HG03108 (cell line): Measurements from ENCODE around the gene SSNA1.

Experiments
- ATAC-seq: cut with Tn5 transposase; IDR thresholded peaks from one replicate; pipeline ENCODE4 v1.9.1; 2021; ENCODE audit warnings: moderate library complexity; ENCODE audit not compliant: unreplicated experiment

The SSNA1 gene

DNA sequence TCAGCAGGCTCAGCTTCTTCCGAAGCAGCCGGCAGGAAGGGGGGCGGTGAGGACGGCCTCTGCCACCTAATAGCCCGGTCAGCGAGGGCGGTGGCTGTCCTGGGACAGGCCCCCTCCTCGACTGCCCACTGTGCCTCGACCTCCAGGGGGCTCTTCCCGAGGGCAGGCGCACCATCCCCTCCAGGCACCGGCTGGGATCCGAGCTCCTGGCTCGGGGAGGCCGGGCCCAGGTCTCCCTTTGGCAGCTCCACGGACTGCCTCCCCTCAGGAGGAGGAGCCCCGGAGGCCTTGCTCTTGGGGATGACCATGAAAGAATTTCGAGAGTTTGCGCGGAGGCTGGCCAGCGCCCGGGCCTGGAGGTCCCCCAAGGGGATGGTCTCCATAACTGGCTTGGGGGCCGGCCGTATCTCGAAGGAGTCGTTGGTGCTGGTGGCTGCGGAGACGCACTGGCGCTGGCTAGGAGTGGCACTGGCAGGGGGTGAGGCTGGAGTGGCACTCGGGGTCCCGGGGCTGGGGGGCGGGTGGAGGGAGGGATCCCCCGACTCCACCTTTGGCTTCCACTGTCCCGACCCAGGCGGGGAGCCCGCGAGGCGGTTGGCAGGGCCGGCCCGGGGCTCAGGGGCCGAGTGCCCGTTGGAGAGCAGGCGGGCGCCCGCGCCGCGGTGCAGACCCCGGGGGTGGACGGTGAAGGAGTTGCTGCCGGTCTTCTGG is 11.1 kb downstream of the SSNA1 start:
- no peak for ATAC-seq

DNA sequence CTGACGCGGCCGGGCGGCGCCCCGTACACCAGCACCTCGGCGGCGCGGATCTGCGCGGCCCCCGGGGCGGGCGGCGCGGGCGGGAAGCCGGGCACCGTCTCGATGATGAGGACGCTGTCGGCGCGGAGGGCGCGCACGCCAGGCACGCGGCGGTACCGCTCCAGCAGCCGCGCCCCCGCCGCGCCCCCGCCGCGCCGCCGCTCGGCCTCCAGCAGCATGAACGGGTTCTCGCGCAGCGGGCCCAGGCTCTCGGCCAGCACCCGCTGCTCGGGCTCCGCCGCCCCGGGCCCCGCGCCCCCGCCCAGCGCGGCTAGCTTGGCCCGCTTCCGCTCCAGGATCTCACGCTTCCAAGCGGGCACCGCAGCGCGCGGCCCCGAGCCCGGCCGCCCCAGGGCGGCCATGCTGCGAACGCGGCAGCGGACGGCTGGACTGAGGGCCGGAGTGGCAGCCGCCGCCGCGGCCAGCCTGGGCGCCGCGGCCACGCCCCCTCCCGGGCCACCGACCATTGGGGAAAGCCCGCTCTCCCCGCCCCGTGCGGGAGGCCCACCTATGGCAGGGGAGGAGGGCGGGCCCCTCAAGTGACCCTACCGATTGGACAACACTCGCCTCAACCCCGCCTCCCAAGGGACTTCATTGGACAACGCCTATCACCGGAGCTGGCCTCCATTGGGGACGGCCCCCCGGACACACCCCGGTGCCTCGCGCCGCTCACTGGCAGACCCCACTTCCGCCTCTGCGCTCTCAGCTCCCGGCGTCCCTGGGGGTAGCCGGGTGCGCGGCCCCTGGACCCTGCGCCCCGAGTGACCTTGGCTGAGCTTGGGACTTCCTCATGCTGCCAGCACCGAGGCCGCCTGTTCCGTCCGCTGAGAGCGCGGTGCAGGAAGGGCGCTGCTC is 12.1 kb downstream of the SSNA1 start, which contains the start of gene TPRN:
Gene TPRN, minus strand, starts transcription at position 431 of the 894 bp plus-strand sequence. Its CDS starts 30 bp downstream, at position 401.
- peak; percentile 83 for ATAC-seq

DNA sequence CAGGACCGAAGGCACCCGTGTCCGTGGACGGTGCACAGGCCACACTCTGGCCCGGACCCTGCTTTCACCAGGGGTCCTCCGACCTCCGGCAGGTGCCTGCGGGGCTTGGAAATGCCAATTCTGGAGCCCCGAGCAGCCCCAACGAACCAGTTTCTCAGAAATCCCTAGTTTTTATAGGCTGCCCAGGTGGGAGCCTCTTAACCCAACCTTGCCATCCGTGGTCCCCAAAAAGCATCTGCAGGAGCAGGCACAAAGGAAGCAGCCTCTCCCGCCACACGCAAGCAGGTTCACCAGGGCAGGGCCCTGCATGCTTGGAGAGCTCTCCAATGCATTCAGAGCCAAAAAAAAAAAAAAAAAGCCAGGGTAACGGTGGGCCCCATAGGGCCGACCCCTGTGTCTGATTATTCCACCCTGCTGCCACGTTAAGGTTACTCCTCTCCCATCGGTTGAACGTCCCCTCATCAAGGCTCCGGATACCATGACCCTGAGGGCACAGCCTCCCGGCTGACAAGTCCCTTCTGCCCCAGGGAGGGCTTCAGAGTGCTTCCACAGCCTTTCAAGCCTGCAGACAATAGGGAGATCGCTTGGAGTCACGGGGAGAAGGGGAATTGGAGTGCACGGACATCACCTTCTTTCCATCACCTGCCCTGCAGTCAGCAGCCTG is 12.9 kb downstream of the SSNA1 start:
- no peak for ATAC-seq

DNA sequence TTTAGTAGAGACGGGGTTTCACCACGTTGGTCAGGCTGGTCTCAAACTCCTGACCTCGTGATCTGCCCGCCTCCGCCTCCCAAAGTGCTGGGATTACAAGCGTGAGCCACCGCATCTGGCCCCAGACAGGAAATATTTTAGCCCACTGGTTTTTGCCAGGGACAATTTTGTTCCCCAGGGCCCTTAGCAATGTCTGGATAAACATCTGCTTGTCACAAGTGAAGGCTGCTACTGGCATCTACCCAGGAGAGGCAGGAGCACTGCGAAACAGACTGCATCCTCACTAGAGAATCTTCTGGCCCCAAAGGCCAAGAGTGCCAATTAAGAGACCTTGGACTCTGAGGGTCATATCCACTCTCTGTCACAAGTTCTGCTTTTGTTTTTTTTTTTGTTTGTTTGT is 14.5 kb downstream of the SSNA1 start:
- no peak for ATAC-seq

DNA sequence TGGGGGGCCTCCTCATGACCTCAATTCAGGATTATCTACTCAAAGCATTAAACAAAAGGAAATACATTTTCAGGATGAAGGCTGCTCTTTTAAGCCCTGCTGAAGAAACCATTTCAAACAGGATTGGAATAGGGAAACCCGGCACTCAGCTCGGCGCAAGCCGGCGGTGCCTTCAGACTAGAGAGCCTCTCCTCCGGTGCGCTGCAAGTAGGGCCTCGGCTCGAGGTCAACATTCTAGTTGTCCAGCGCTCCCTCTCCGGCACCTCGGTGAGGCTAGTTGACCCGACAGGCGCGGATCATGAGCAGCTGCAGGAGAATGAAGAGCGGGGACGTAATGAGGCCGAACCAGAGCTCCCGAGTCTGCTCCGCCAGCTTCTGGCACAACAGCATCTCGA is 16.3 kb downstream of the SSNA1 start:
- ATAC-seq = no peak

DNA sequence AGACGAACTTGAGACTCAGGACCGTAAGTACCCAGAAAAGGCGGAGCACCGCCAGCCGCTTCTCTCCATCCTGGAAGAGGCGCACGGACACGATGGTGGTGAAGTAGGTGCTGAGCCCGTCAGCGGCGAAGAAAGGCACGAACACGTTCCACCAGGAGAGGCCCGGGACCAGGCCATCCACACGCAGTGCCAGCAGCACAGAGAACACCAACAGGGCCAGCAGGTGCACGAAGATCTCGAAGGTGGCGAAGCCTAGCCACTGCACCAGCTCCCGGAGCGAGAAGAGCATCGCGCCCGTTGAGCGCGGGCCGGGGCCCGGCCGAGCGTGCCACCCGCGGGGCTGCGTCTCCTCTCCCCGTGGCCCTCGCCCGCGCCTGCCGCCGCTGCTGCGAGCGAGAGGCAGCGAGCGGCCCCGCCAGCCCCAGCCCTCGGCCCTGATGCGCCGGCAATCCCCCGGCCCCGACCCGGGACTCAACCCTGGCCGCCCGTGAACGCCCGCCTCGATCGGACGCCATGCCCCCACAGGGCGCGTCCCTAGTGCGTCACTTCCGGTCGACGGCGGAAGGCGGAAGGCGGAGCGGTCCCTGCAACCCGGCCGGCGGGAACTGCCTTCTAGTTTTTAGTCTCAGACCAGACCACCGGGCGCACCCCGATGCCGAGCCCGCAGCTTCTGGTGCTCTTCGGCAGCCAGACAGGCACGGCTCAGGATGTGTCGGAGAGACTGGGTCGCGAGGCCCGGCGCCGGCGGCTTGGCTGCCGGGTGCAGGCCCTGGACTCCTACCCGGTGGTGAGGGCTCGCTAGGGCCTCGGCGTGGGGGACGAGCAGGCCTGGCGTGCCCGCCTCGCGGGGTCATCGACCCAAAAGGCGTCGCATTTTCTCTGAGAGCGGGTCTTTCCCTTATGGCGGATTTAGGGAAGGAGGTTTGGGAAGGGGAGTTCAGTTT is 16.9 kb downstream of the SSNA1 start, which contains the start of the genes NDOR1 and TMEM203:
Gene NDOR1, plus strand, starts transcription at position 575 of the 944 bp plus-strand sequence. Its CDS starts 78 bp downstream, at position 653.
Gene TMEM203, minus strand, starts transcription at position 523 of the 944 bp plus-strand sequence. Its CDS starts 234 bp downstream, at position 289.
- ATAC-seq = peak; percentile 41

DNA sequence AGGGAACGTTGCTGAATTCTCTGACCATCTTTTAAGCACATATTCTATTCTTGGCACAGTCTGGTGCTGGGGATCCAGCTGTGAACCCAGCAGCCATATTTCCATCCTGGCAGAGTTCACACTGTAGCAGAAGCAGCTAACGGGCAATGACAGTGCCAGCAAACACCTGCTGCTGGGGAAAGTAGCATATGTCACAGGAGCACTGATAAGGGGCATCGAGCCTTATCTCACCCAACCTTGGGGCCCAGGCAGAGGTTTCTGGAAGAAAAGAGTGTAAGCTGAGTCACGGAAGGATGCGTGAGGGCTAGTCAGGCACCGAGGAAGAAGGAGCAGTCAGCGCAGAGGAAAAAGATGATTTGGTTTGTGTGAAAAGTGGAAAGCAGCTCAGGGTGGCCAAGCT is 18.1 kb downstream of the SSNA1 start:
- no peak for ATAC-seq

DNA sequence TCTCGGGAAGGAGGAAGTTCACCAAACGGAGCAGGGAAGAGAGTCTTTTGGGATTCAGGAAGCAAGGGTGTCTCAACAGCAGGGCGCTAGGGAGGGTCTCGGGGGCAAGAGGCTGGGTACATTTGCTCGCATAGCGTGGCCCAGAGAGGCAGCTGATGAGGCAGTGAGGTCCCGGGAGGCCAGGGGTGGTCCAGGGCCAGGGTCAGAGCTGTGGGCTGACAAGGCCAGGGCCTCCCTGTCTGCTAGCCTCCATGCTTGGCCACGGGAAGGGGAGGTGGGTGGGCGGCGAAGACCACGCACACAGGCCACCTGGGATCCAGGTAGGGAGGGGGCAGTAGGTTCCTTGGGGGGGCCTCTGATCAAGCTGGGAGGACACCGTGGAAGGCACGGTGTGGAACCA is 23.1 kb downstream of the SSNA1 start:
- ATAC-seq = no peak

DNA sequence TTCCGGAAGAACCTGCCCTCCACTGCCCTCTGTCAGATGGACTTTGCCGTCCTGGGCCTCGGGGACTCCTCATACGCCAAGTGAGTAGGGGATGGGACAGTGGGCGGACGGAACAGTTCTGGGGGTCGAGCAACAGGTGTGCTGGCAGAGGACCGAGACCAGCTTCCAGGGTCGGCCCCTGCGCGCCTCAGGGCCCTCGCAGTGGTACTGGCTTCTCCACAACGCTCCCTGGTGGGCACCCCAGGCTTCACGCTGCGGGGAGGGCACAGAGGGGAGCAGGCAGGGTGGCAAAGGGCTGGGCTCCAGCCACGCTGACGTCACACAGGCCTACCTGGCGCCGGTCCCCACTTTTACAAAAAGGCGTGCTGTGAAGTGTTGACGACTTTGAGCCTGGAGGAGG is 24.0 kb downstream of the SSNA1 start:
- no peak for ATAC-seq

DNA sequence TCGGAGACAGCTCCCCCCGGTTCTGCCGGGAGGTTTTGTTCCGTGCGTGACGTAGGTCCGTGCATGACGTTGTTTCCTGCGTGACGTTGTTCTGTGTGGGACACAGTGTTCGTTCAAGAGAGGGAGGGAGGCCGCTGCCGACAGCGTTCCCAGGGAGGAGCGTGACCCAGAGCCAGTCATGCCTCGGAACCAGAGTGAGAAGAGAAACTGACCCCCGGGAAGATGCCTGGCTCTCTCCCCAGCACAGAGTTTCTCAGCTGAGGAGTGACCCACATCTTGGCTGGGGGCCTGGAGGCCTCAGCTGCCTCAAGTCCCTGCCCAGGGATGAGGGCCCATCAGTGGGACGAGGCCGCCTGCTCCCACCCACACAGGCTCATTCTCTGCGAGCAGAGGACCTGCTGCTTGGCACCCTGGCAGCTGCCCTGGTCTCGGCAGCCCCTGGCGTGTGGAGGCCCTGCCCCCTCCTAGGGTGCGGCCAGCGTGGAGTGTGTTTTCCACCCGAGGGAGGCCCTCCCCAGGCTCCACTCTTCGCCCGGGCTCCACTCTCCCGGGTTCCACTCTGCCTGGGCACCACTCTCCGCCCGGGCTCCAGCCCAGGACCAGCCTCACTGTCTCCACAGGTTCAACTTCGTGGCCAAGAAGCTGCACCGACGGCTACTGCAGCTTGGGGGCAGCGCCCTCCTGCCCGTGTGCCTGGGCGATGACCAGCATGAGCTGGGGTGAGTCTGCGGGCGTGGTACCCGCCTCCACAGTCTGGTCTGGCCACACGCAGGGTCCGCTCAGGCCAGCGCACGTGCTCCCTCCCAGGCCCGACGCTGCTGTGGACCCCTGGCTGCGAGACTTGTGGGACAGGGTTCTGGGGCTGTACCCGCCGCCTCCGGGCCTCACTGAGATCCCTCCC is 24.9 kb downstream of the SSNA1 start:
- ATAC-seq = no peak

DNA sequence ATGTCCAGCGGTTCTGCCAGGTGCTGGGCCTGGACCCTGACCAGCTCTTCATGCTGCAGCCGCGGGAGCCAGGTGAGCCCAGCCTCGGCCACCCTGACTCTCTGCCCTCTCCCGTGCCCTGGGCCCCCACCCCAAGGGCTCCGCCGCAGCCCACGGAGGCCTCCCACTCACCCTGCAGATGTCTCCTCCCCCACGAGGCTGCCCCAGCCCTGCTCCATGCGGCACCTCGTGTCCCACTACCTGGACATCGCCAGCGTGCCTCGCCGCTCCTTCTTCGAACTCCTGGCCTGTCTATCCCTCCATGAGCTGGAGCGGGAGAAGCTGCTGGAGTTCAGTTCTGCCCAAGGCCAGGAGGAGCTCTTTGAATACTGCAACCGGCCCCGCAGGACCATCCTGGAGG is 26.1 kb downstream of the SSNA1 start:
- ATAC-seq = no peak

DNA sequence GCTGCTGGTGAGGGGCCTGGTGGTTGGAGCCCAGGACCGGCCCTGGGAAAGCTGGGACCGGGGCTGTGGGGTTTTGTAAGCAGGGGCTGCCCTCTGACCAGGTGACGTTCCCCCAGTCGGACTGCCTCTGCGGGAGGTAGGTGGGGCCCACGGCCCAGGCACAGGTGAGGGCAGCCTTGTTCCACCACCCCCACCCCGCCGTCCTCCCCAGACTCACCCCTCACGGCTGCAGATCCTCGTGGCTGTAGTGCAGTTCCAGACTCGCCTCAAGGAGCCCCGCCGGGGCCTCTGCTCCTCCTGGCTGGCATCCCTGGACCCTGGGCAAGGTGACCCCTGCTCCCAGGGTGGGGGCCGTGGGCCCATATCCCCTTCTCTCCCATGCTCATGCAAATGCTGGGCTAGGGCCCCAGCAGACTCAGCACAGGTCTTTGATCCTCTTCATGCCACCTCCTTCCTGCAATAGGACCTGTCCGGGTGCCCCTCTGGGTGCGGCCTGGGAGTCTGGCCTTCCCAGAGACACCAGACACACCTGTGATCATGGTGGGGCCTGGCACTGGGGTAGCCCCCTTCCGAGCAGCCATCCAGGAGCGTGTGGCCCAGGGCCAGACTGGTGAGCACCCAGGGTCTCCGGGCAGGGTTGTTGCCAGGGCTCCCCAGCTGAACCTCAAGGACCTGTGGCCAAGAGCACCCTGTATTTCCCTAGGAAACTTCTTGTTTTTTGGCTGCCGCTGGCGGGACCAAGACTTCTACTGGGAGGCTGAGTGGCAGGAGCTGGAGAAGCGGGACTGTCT is 26.9 kb downstream of the SSNA1 start:
- no peak for ATAC-seq

DNA sequence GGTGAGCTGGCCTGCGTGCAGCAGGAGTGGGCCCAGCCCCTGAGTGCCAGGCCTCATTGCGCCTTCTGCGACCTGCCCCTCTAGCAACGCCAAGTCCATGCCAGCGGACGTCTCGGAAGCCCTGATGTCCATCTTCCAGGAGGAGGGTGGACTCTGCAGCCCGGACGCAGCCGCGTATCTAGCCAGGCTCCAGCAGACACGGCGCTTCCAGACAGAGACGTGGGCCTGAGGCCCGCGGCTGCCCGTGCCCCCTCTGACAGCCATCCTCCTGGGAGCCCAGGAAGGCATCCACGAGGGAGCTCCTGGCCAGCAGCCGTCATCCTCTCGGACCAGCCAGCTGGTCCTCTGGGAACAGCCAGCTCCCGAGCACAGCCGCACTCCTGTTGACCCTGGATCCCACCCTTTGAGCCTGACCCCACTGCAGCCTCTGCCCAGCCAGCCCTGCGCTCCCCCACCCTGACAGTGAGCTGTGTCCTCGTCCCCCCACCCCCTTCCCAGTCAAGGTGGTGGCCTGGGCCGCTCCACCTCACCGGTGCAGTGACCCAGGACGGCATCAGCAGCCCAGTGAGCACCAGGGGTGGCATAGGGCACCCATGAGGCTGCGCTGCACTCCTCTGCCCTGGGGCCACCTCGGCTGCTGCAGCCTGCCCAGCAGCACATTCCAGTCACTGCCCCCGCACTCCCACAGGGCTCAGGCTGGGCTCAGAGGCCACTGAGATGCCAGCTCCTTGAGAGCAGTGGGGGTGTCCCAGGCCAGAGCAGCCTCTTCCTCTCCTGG is 27.9 kb downstream of the SSNA1 start:
- no peak for ATAC-seq

DNA sequence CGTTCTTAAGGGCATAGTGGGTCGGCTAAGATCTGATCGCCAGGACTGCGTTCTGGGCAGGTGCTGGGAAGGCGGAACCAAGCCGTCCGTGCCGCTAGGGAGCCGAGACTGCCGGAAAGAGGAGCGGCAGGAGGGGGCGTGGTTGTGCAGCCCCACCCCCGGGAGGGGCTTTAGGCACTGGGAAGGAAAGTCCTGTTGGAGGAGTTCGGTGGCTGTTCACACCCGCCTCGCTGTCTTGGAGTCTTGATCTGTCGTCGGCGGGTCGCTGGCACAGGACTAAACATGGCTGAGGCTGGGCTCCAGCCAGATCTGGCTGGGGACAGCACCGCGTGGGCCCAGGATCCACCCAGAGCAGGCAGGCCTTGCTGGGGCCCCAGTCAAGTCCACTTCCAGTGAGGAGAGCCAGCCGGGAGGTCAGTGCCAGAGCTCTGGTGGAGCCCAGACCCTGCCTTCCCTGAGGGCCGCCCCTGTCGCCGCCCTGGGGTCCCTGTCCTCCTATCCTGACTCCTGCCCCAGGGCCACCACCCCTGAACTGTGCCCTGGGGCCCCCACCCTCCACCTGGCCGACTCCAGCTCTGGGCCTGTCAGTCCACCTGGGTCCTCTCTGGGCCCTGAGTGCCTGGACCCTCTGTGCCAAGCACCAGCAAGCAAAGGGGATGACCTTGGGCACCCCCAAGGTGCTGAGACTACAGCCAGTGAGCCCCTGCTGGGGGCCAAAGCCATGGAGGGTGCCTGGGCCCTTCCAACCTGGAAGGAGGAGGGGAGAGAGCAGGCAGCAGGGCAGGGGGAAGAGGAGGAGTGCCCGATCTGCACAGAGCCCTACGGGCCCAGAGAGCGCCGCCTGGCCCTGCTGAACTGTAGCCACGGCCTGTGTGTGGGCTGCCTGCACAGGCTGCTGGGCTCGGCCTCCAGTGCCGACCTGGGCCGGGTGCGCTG is 29.1 kb downstream of the SSNA1 start:
- ATAC-seq = no peak

DNA sequence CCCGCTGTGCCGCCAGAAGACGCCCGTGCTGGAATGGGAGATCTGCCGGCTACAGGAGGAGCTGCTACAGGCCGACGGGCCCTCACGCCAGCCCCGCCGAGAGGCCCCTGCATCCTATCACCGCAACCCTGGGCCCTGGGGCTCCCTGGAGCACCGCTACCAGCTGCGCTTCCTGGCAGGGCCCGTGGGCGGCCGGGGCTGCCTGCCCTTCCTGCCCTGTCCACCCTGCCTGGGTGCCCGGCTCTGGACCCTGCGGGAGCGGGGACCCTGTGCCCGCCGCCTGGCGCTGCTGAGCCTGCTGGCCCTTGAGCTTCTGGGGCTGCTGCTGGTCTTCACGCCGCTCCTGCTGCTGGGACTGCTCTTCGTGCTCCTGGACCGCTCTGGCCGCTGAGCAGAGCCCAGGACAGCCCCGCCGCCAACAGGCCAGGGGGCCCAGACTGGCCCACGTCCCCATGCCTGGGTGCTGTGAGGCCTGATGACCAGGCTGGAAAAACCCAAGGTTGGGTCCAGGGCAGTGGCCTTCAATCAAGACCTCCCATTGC is 29.8 kb downstream of the SSNA1 start:
- no peak for ATAC-seq

DNA sequence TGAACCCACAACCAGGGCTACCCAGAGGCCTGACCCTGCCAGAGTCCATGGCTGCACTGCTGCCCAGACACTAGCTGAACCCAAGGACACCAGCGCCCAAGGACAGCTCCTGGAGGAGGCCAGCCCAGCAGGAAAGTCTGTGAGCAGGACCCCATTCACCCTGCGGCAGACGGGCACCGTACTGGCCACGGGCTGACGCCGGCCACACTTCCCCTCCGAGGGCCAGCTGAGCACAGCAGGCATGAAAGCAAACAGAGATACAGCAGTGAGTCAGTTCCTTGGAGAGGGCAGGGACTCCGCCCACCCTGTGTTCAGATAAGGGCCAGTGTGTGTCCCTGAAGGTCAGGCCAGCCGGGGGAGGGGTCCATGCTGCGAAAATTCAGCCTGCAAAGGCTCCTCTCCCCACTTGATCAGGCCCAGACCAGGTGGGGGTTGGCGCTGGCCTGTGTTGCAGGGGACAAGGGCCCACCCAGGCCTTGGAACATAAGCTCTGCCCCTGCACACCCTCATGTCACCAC is 30.3 kb downstream of the SSNA1 start:
- no peak for ATAC-seq
